ENCODE data around the gene TMEM63B. TPM values are rescaled to one million over a fixed set of nuclear protein-coding genes. Genes with fewer than 3 reads are reported as not detected.

TMEM63B gene
- total RNA-seq, 1 donor from 2014 or later: 45.5 TPM

GRCh38 chr6:44202972-44203750 is 75.8 kb downstream of the TMEM63B start:
- Mint-ChIP-seq H3K27me3 (no peaks in the 10 kb centered on the region), H3K27ac (peak overlapping the region; percentile 48), H3K4me3 (no peak overlapping the region), H3K4me1 (ENCODE audit: unreplicated experiment) (peaks cover 17% of the 10 kb centered on the region), H3K9me3 (no peaks in the 10 kb centered on the region), H3K36me3 (no peaks in the 10 kb centered on the region)
- TF ChIP-seq, protein P1, sequence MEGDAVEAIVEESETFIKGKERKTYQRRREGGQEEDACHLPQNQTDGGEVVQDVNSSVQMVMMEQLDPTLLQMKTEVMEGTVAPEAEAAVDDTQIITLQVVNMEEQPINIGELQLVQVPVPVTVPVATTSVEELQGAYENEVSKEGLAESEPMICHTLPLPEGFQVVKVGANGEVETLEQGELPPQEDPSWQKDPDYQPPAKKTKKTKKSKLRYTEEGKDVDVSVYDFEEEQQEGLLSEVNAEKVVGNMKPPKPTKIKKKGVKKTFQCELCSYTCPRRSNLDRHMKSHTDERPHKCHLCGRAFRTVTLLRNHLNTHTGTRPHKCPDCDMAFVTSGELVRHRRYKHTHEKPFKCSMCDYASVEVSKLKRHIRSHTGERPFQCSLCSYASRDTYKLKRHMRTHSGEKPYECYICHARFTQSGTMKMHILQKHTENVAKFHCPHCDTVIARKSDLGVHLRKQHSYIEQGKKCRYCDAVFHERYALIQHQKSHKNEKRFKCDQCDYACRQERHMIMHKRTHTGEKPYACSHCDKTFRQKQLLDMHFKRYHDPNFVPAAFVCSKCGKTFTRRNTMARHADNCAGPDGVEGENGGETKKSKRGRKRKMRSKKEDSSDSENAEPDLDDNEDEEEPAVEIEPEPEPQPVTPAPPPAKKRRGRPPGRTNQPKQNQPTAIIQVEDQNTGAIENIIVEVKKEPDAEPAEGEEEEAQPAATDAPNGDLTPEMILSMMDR (conservative IDR thresholded peaks at IDR 0.05): no peak
- DNase-seq (ENCODE audit: extremely low spot score, unreplicated experiment): no peak

- H3K27ac Mint-ChIP-seq: peak overlapping the region; percentile 15
- H3K27me3 Mint-ChIP-seq: no peaks in the 10 kb centered on the region
- no peaks in the 10 kb centered on the region for H3K36me3 Mint-ChIP-seq
- TF ChIP-seq, protein P1 (conservative IDR thresholded peaks at IDR 0.05): no peak
- peaks cover 22% of the 10 kb centered on the region for H3K4me1 Mint-ChIP-seq (ENCODE audit: unreplicated experiment)
- no peak overlapping the region for H3K4me3 Mint-ChIP-seq
- DNase-seq (ENCODE audit: extremely low spot score, unreplicated experiment): no peak
- no peaks in the 10 kb centered on the region for H3K9me3 Mint-ChIP-seq
These were observed 76.6 kb downstream of the TMEM63B start for GRCh38 chr6:44203955-44204354.

Other genes starting within 250 kb of the TMEM63B start
- 45.5 and 53.7 TPM in 2 replicates for gene MRPL14, start 102 bp upstream of the TMEM63B start, total RNA-seq (ENCODE audit: low replicate concordance)
- gene CAPN11, start 31.3 kb downstream of the TMEM63B start, total RNA-seq (ENCODE audit: low replicate concordance): not detected in 2 replicates
- gene MYMX, start 89.4 kb downstream of the TMEM63B start, total RNA-seq (ENCODE audit: low replicate concordance): 0.53 and 0.59 TPM in 2 replicates
- 33.6 and 50.9 TPM in 2 replicates for gene SLC29A1, start 96.0 kb downstream of the TMEM63B start, total RNA-seq (ENCODE audit: low replicate concordance)
- 880 and 1,082 TPM in 2 replicates for gene HSP90AB1, start 119.5 kb downstream of the TMEM63B start, total RNA-seq (ENCODE audit: low replicate concordance)
- gene SLC35B2, start 130.0 kb downstream of the TMEM63B start, total RNA-seq (ENCODE audit: low replicate concordance): 39.6 and 46.1 TPM in 2 replicates
- 9.2 and 10.7 TPM in 2 replicates for gene NFKBIE, start 138.0 kb downstream of the TMEM63B start, total RNA-seq (ENCODE audit: low replicate concordance)
- gene TMEM151B, start 142.9 kb downstream of the TMEM63B start, total RNA-seq (ENCODE audit: low replicate concordance): 0.52 and 3.2 TPM in 2 replicates
- gene AARS2, start 185.8 kb downstream of the TMEM63B start, total RNA-seq (ENCODE audit: low replicate concordance): 34.3 and 37.3 TPM in 2 replicates
- not detected in 2 replicates for gene SPATS1, start 215.1 kb downstream of the TMEM63B start, total RNA-seq (ENCODE audit: low replicate concordance)

All from type B pancreatic cell (in vitro differentiated cells).